HEK293 (cell line): Measurements from ENCODE around the gene EIPR1.

Experiments used
- CTCF ChIP-seq: fragments of 450-650 bp; formaldehyde crosslinking; IDR thresholded peaks from 2 replicates; pipeline ENCODE4 v1.5.1; 2016; ENCODE audit warnings: missing biosample characterization, missing genetic modification characterization
- ELK4 ChIP-seq: IDR thresholded peaks from 2 replicates; pipeline ENCODE4 v1.6.1; 2011; ENCODE audit warnings: mild to moderate bottlenecking, low read depth, low read length, borderline replicate concordance
- HOXA7 ChIP-seq: sonication (generic); formaldehyde crosslinking; IDR thresholded peaks from 2 replicates; pipeline ENCODE4 v1.8.1; 2022; ENCODE audit warnings: missing genetic modification reagents, borderline replicate concordance
- REST ChIP-seq: fragments of 450-650 bp; formaldehyde crosslinking; IDR thresholded peaks from 2 replicates; pipeline ENCODE4 v1.5.1; 2016; ENCODE audit warnings: missing biosample characterization, missing genetic modification characterization
- ZNF394 ChIP-seq: fragments of 450-650 bp; formaldehyde crosslinking; IDR thresholded peaks from 2 replicates; pipeline ENCODE4 v1.5.1; 2016; ENCODE audit warnings: missing biosample characterization, missing genetic modification characterization, mild to moderate bottlenecking, moderate library complexity, borderline replicate concordance
- ZNF623 ChIP-seq: fragments of 450-650 bp; formaldehyde crosslinking; IDR thresholded peaks from 2 replicates; pipeline ENCODE4 v1.5.1; 2016; ENCODE audit warnings: missing biosample characterization, missing genetic modification characterization
- ZNF76 ChIP-seq: fragments of 450-650 bp; formaldehyde crosslinking; IDR thresholded peaks from 2 replicates; pipeline ENCODE4; 2016; ENCODE audit warnings: low read depth, missing biosample characterization, missing genetic modification characterization, borderline replicate concordance
- ZNF777 ChIP-seq: fragments of 450-650 bp; formaldehyde crosslinking; IDR thresholded peaks from 2 replicates; pipeline ENCODE4 v1.5.1; 2017; ENCODE audit warnings: missing biosample characterization, missing genetic modification characterization, borderline replicate concordance
- TF ChIP-seq, protein P1 (sequence below): fragments of 450-650 bp; formaldehyde crosslinking; conservative IDR thresholded peaks from 2 replicates; pipeline ENCODE4 v1.5.1; 2016; ENCODE audit warnings: low read depth, missing biosample characterization, missing genetic modification characterization
- TF ChIP-seq, protein P2 (sequence below): fragments of 450-650 bp; formaldehyde crosslinking; IDR thresholded peaks from 2 replicates; pipeline ENCODE4 v1.5.1; 2016; ENCODE audit warnings: missing biosample characterization, missing genetic modification characterization
- TF ChIP-seq, protein P3 (sequence below): fragments of 450-650 bp; formaldehyde crosslinking; IDR thresholded peaks from 2 replicates; pipeline ENCODE4 v1.5.1; 2017; ENCODE audit warnings: missing biosample characterization, missing genetic modification characterization

DNA sequence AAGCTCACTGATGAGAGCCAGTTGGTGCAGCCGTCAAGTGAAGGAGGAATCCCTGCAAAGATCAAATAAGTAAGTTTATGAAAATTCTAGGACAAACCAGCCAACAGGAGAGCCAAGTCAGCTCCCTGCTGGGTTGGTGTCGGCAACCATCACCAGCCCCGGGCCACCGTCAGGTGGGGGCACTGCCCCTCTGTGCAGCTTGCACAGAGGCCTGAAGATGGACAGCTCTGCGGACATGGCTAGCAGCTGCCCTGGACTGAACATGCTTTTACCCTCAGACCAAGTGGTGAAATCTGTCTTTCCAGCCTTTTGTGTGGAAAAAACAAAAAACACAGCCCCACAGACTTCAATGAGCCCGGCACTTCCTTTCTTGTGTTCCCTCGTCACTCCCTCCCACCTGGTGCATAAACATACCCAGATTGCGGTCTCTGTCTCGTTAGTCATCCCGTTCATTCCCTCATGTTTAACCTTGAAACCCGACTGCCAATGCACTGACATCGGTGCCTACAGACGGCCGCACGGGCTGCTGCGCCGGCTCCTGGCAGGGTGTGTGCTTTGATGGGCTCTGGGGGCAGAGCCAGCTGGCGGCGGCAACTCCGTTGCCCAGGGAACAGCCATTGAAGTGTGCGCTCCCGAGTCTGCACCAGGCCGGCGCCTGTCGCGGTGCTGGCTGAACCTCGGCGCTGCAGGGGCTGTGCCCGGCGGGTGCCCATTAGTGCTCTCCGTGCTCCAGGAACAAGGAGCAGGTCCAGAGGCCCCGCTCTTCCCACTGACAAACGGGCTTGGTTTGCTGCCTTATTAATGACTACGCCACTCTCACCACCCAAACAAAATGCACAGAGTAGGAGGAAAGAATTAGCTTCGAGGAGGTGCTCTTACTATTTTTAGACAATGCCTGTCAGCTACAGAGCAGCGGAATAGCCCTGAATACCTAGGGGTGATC, 95.3 kb downstream of the EIPR1 start:
- TF ChIP-seq CTCF (tag by site-specific recombination) (no peak), ELK4 (no peak), REST (tag by site-specific recombination) (no peak), ZNF623 (tag by site-specific recombination) (no peak), ZNF777 (tag by site-specific recombination) (no peak), ZNF76 (tag by site-specific recombination) (no peak), HOXA7 (CRISPR knock-in tag) (no peak), ZNF394 (tag by site-specific recombination) (no peak)
- TF ChIP-seq, protein P1, sequence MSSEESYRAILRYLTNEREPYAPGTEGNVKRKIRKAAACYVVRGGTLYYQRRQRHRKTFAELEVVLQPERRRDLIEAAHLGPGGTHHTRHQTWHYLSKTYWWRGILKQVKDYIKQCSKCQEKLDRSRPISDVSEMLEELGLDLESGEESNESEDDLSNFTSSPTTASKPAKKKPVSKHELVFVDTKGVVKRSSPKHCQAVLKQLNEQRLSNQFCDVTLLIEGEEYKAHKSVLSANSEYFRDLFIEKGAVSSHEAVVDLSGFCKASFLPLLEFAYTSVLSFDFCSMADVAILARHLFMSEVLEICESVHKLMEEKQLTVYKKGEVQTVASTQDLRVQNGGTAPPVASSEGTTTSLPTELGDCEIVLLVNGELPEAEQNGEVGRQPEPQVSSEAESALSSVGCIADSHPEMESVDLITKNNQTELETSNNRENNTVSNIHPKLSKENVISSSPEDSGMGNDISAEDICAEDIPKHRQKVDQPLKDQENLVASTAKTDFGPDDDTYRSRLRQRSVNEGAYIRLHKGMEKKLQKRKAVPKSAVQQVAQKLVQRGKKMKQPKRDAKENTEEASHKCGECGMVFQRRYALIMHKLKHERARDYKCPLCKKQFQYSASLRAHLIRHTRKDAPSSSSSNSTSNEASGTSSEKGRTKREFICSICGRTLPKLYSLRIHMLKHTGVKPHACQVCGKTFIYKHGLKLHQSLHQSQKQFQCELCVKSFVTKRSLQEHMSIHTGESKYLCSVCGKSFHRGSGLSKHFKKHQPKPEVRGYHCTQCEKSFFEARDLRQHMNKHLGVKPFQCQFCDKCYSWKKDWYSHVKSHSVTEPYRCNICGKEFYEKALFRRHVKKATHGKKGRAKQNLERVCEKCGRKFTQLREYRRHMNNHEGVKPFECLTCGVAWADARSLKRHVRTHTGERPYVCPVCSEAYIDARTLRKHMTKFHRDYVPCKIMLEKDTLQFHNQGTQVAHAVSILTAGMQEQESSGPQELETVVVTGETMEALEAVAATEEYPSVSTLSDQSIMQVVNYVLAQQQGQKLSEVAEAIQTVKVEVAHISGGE (tag by site-specific recombination): no peak
- TF ChIP-seq, protein P2, sequence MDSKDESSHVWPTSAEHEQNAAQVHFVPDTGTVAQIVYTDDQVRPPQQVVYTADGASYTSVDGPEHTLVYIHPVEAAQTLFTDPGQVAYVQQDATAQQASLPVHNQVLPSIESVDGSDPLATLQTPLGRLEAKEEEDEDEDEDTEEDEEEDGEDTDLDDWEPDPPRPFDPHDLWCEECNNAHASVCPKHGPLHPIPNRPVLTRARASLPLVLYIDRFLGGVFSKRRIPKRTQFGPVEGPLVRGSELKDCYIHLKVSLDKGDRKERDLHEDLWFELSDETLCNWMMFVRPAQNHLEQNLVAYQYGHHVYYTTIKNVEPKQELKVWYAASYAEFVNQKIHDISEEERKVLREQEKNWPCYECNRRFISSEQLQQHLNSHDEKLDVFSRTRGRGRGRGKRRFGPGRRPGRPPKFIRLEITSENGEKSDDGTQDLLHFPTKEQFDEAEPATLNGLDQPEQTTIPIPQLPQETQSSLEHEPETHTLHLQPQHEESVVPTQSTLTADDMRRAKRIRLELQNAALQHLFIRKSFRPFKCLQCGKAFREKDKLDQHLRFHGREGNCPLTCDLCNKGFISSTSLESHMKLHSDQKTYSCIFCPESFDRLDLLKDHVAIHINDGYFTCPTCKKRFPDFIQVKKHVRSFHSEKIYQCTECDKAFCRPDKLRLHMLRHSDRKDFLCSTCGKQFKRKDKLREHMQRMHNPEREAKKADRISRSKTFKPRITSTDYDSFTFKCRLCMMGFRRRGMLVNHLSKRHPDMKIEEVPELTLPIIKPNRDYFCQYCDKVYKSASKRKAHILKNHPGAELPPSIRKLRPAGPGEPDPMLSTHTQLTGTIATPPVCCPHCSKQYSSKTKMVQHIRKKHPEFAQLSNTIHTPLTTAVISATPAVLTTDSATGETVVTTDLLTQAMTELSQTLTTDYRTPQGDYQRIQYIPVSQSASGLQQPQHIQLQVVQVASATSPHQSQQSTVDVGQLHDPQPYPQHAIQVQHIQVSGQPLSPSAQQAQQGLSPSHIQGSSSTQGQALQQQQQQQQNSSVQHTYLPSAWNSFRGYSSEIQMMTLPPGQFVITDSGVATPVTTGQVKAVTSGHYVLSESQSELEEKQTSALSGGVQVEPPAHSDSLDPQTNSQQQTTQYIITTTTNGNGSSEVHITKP (tag by site-specific recombination): no peak
- TF ChIP-seq, protein P3, sequence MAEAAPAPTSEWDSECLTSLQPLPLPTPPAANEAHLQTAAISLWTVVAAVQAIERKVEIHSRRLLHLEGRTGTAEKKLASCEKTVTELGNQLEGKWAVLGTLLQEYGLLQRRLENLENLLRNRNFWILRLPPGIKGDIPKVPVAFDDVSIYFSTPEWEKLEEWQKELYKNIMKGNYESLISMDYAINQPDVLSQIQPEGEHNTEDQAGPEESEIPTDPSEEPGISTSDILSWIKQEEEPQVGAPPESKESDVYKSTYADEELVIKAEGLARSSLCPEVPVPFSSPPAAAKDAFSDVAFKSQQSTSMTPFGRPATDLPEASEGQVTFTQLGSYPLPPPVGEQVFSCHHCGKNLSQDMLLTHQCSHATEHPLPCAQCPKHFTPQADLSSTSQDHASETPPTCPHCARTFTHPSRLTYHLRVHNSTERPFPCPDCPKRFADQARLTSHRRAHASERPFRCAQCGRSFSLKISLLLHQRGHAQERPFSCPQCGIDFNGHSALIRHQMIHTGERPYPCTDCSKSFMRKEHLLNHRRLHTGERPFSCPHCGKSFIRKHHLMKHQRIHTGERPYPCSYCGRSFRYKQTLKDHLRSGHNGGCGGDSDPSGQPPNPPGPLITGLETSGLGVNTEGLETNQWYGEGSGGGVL (tag by site-specific recombination): no peak
